MM.1S (cell line): ENCODE measurements around the gene CCDC40.

Source experiments
- EZH2 ChIP-seq: fragments of 300-600 bp; sonication (generic); optimal IDR thresholded peaks from 2 replicates; pipeline ENCODE3; 2017; ENCODE audit warnings: low read depth, mild to moderate bottlenecking, antibody characterized with exemption, low read length, mixed read lengths
- EZH2phosphoT487 ChIP-seq: fragments of 300-600 bp; sonication (generic); IDR thresholded peaks from 2 replicates; pipeline ENCODE4 v1.6.1; 2018; ENCODE audit warnings: antibody characterized with exemption, low read length
- TF ChIP-seq, protein P1 (sequence below): fragments of 300-600 bp; sonication (generic); IDR thresholded peaks from 2 replicates; pipeline ENCODE4 v1.5.1; 2016; ENCODE audit warnings: antibody characterized with exemption, low read length, mixed read lengths

DNA sequence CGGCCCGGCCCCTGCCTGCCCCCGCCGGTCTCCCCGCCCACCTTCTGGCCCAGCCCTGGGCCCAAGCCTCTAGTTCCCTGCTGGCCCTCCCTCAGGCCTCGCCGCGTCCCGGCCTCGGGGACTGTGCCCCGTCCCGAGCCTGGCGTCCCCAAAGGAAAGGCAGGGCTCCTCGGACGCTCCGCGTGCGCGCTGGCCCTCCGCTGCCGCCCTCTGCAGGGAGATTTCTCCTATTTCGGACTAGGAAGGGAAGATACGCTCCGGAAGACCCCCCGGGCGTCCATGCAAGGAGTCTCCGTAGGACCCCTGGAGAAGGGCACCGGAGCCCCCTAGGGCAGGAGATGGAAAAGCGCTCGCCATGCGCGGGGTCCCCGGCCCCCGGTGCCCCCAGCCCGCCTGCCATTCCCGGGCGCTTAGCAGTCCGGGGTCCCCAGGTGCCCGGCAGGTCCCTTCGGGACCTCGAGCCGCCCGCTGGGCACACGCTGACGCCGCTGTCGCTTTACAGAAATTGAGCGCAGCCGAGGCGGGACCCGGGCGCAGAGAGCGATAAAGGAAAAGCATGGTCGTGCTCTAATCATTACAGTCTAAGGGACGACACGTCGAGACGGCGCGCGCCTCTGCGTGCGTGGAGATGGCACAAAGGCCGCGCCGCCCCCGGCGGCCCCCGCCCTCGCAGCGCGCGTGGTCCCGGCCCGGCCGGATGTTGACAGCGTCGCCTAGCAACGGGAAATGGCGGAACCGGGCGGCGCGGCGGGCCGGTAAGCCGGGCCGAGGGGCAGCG lies at the start of gene CCDC40:
- TF ChIP-seq, protein P1, sequence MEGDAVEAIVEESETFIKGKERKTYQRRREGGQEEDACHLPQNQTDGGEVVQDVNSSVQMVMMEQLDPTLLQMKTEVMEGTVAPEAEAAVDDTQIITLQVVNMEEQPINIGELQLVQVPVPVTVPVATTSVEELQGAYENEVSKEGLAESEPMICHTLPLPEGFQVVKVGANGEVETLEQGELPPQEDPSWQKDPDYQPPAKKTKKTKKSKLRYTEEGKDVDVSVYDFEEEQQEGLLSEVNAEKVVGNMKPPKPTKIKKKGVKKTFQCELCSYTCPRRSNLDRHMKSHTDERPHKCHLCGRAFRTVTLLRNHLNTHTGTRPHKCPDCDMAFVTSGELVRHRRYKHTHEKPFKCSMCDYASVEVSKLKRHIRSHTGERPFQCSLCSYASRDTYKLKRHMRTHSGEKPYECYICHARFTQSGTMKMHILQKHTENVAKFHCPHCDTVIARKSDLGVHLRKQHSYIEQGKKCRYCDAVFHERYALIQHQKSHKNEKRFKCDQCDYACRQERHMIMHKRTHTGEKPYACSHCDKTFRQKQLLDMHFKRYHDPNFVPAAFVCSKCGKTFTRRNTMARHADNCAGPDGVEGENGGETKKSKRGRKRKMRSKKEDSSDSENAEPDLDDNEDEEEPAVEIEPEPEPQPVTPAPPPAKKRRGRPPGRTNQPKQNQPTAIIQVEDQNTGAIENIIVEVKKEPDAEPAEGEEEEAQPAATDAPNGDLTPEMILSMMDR = no peak
- TF ChIP-seq EZH2 = no peak
- no peak for TF ChIP-seq EZH2phosphoT487
